Activated T-helper 17 cell treated with anti-CD3 and anti-CD28 coated beads, Interleukin-2, amount 50 U/mL, for 72 hours (primary cell): ENCODE data around the gene SLC39A11. TPM values are rescaled to one million over a fixed set of nuclear protein-coding genes. Genes with fewer than 3 reads are reported as not detected.
"Not testable (repeated sequence)": the region's sequence is repeated elsewhere in the genome, so short reads cannot be mapped to it uniquely, and the experiment has no call there.

Experiments
- ATAC-seq: fragments of 150-1000 bp; cut with Tn5 transposase; replicated peaks from 2 replicates; pipeline ENCODE4 v1.10.0; 2021; ENCODE audit warnings: mild to moderate bottlenecking, moderate library complexity
- H3K27ac Mint-ChIP-seq: one replicate; pipeline ENCODE4 v1.8.0; 2022; ENCODE audit warnings: mixed read lengths
- H3K27me3 Mint-ChIP-seq: one replicate; pipeline ENCODE4 v1.8.0; 2022; ENCODE audit warnings: mixed read lengths
- H3K36me3 Mint-ChIP-seq: one replicate; pipeline ENCODE4 v1.8.0; 2022; ENCODE audit warnings: low read depth, mild to moderate bottlenecking, mixed read lengths
- H3K4me1 Mint-ChIP-seq: one replicate; pipeline ENCODE4 v1.8.0; 2022; ENCODE audit warnings: mixed read lengths
- H3K4me3 Mint-ChIP-seq: one replicate; pipeline ENCODE4 v1.8.0; 2022; ENCODE audit warnings: mild to moderate bottlenecking, mixed read lengths
- H3K9me3 Mint-ChIP-seq: one replicate; pipeline ENCODE4 v1.8.0; 2022; ENCODE audit warnings: mixed read lengths
- total RNA-seq, 2 donors: library from RNA; stranded (reverse); gene quantifications; one replicate each; pipeline ENCODE4 v1.2.3, GENCODE V29; 2022

The SLC39A11 gene
- total RNA-seq, 2 donors from 2014 or later: 13.1 to 19.0 TPM

DNA sequence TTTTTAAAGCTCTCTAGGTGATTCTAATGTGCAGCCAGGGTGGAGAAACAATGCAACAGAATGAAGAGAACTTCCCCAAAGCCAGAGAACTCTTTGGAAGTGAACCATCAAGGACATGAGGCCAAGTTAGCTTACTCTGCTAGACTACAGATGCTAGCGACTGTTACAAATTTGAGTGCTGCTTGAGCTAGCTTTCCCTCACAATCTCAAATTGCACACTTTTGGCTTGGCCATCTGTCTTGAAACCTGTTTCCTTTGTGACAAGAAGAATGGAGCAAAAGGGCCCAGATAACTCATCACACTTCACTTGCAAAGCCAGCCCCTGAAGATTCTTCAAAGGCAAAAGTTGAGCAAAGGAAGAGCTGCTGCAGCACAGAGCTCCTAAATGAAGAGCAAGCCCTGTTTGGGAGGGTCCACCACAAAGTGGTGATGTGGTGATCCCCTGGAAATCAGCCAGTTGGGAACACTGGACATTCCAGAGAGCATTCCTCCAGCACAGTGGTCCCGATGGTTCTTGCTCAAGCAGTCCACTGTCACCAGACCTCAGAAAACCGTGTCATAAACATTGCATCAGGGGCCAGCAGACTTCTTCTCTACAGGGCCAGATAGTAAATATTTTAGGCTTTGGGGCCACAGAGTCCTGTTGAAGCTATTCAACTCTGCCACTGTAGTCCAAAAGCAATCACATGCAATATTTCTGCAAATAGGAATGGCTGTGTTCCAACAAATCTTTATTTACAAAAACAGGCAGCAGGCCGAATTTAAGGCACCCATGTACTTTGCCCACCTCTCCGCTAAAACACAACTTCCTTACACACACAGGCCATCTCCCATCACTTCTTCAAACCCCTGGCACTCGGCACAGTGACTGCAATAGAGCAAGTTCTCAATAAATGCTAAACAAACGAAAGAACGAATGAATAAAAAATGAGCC lies 21.2 kb downstream of the SLC39A11 start:
- H3K9me3 Mint-ChIP-seq: no peaks in the 10 kb centered on the region
- peaks cover 13% of the 10 kb centered on the region for H3K4me1 Mint-ChIP-seq
- no peak overlapping the region for H3K27ac Mint-ChIP-seq
- H3K4me3 Mint-ChIP-seq: no peak overlapping the region
- H3K27me3 Mint-ChIP-seq: no peaks in the 10 kb centered on the region
- no peaks in the 10 kb centered on the region for H3K36me3 Mint-ChIP-seq
- no peak for ATAC-seq

DNA sequence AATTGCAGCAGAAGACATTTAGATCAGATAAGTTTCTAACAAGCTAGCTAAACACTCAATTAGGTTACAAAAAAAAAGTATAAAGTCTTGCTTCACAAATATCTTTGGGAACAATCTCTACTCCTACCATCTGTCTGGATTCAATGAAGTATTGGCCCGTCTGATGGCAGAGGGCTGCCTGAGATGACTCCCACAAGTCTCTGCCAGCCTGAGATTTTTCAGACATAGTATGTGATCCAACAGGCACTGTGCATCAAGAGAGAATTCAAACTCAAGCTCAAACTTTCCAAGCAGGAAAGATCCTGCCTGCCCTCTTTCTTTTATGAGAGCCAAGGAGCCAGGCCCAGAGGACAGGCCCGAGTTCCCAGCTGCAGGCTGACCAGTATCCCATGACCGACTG lies 22.6 kb downstream of the SLC39A11 start:
- H3K36me3 Mint-ChIP-seq: no peaks in the 10 kb centered on the region
- no peaks in the 10 kb centered on the region for H3K9me3 Mint-ChIP-seq
- no peak overlapping the region for H3K4me3 Mint-ChIP-seq
- H3K4me1 Mint-ChIP-seq: peaks cover 13% of the 10 kb centered on the region
- no peaks in the 10 kb centered on the region for H3K27me3 Mint-ChIP-seq
- no peak for ATAC-seq
- H3K27ac Mint-ChIP-seq: no peak overlapping the region

DNA sequence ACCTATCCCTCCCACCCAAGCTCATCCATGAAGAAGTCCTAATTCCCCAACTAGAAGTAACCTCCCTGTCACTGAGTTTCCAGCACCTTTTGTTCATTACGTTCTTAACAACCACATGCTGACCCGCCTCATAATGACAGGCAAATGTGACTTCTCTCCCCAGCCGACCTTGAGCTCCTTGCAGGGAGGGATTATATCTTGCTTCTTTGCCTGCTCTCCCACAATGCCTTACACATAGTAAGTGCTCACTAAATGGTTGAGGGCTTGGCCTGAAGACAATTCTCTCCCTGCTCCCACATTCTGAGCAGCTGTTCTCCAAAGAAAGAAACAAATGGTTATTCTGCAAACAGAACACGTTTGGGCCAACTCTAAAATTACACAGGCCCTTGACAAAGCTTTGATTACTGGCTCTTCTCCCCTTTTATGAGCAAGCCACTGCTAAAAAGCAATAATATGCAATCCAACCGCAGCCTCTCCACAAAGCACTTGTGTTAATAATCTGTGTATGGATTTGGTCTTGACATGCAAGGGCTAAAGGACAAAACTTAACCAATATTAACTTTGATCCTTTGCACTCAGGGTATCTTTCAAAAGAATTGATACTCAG lies 23.2 kb downstream of the SLC39A11 start:
- Mint-ChIP-seq H3K9me3 (no peaks in the 10 kb centered on the region), H3K4me1 (peaks cover 13% of the 10 kb centered on the region), H3K36me3 (no peaks in the 10 kb centered on the region), H3K27ac (no peak overlapping the region), H3K4me3 (no peak overlapping the region), H3K27me3 (no peaks in the 10 kb centered on the region)
- no peak for ATAC-seq

DNA sequence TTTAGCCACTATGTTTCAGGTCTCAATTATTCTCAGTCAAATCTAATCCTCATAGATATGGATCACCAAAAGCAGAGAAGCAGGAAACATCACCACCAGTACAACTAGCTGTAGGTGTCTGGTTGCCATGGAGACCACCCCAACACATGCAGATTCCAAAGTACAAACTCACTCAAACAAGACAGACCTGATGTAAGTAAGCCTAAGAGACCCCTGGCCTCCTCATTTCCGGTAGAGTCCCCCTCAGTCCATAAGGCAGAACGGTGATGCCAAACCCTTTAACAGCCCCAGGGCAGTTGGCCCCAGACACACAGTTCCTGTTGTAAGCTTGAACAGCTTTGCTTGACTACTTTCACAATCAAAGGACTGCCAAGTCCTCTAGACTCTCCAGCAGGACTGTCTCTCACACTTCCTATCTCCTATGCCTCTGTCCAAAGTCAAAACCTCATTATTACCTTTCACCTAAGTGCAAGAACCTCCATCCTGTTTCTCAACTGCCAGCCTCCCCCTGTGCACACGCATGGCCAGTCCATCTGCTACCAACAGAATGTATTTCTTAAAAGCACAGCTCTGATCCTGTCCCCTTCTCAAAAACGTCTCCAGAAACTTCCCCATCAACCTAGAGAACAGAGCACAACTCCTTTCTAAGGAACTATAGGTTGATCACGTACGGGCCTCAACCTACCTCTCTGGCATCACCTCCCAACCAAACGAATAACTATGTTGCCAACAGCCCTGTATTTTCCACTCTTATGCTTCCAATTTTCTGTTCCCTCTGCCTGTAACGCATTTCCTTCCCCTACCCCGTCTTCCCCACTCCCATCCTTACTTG lies 23.9 kb downstream of the SLC39A11 start:
- H3K27ac Mint-ChIP-seq: no peak overlapping the region
- H3K27me3 Mint-ChIP-seq: no peaks in the 10 kb centered on the region
- H3K4me1 Mint-ChIP-seq: peaks cover 13% of the 10 kb centered on the region

DNA sequence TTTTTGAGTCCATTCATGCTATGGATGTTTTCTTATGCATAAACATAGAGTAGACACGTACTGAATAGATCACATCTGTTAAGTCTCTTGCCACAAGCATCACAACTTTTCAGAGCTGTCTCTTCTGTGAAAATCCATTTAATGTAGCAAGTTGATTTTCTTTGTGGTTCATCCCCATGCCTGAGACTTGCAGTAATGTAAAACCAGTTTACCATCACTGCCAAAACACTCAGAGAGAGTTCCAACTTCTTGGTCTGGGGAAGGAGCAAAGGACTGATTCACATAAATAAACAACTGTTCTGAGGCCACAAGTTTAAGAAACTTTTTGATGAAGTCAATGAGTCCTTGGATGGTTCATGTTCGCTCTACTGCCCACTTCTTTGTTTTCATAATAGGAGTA lies 24.8 kb downstream of the SLC39A11 start:
- peaks cover 13% of the 10 kb centered on the region for H3K4me1 Mint-ChIP-seq
- ATAC-seq, H3K27ac Mint-ChIP-seq, H3K4me3 Mint-ChIP-seq, H3K9me3 Mint-ChIP-seq, H3K27me3 Mint-ChIP-seq, H3K36me3 Mint-ChIP-seq: not testable (repeated sequence)

More for the DNA sequence above, 23.9 kb downstream of the SLC39A11 start:
- ATAC-seq: no peak
- H3K36me3 Mint-ChIP-seq: no peaks in the 10 kb centered on the region
- H3K4me3 Mint-ChIP-seq: no peak overlapping the region
- no peaks in the 10 kb centered on the region for H3K9me3 Mint-ChIP-seq

DNA sequence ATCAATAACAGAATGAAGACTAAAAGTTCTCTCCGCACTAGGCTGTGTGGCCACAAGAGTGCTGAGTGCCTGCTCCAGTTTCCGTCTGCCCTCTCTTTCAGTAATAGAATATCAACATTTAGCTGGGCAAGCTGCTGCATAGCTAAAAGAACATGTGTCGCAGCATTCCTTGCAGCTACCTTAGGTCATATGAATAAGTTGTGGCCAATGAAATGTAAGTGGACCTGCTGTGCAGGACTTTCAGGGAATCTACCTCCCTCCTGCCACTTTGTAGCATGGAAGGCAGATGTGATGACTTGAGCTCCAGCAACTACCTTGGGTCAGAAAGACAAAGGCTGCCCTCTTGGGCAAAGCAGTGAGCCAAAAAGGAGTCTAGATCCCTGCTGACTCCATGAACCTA lies 25.4 kb downstream of the SLC39A11 start:
- no peak for ATAC-seq
- Mint-ChIP-seq H3K4me3 (no peak overlapping the region), H3K9me3 (no peaks in the 10 kb centered on the region), H3K27me3 (no peaks in the 10 kb centered on the region), H3K36me3 (no peaks in the 10 kb centered on the region), H3K27ac (no peak overlapping the region), H3K4me1 (peaks cover 13% of the 10 kb centered on the region)

DNA sequence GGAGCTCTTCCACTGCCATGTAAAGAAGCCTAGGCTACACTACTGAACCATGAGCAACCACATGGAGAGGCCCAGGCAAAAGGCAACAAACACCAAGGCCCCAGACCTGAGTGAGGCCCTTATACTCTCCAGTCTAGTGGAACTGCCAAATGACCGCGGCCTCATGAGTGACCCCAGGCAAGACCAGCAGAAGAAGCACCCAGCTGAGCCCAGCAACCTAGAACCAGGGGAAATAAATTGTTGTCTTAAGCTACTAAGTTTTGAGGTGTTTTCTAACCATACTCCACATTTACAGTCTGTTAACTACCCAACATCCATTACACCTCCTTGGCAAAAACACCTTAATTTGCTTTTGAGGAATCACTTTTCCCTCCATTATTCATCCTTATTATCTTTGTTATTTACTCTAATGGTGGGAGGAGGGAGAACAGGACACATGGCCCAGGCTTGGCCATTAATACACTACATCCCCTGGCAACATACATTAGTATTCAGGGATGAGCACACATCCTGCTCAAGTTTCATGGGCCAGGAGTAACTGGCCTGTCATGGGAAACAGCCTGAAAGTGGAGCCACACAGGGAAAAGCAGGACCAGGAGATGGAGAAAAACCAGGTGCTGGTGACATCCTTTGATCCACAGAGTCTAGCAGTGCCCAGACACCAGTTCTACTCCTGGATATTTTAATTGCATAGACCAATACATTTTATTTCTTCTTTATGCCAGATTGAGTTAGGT lies 26.2 kb downstream of the SLC39A11 start:
- Mint-ChIP-seq H3K27ac (no peak overlapping the region), H3K4me1 (peaks cover 13% of the 10 kb centered on the region), H3K27me3 (no peaks in the 10 kb centered on the region), H3K36me3 (no peaks in the 10 kb centered on the region), H3K9me3 (no peaks in the 10 kb centered on the region), H3K4me3 (no peak overlapping the region)
- no peak for ATAC-seq

DNA sequence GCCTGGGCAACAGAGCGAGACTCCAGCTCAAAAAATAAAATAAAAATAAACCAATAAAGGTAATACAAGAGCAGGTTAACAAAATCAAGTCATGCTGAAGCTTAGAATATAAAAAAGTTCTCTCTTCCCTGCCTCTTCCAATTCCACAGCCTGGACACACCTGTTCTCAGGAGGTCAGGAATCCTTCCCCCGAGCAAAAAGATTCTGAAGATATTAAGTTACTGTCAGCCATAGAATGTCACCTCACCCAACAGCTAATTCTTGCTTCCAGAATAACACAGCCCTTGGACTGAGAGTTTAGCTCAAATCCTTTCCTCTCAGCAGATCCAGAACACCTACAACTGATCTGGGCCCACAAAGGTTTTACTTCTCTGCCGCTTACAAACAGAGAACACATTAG lies 27.1 kb downstream of the SLC39A11 start:
- Mint-ChIP-seq H3K36me3 (no peaks in the 10 kb centered on the region), H3K4me1 (peaks cover 13% of the 10 kb centered on the region), H3K27me3 (no peaks in the 10 kb centered on the region), H3K27ac (no peak overlapping the region), H3K9me3 (no peaks in the 10 kb centered on the region), H3K4me3 (no peak overlapping the region)
- no peak for ATAC-seq

DNA sequence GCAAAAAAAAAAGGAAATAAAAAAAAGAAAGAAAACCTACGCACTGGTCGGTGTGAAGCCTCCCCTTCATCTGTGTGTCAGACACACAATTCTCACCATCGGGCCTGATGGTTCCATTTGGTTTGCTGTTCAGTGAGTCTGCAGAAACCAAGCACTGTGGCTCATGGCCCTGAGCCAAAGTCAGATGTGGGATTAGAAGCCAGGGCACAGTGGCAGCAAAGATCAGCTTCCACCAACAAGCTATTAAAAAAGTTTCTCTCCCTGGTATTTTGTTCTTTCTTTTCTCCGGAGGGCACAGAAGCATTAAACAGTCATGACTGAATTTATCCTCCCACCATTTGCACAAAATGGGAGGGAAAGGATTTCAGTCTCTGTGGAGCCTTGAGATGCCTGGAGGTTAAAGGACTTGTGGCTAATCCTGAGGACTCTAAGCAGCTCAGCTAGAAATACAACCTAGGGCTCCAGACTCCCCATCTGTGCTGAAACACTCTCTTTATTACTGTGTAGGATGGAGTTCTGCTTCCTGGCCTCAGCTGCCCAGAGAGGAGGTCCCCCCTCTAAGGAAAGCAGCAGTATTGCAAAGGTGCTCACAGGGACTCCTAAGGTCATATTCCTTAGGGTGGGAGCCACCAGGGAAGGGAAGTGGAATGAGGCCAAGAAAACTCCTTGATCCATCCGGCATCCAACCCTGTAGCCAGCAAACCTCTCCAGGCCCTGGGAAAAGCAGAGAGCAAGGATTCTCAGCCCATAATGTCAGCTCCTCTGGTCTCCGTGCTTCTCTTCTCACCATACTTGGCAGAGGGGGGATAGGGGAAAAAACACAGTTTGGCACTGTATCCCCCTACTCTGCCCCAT lies 28.2 kb downstream of the SLC39A11 start:
- no peak overlapping the region for H3K27ac Mint-ChIP-seq
- no peaks in the 10 kb centered on the region for H3K27me3 Mint-ChIP-seq
- peaks cover 10% of the 10 kb centered on the region for H3K4me1 Mint-ChIP-seq
- H3K9me3 Mint-ChIP-seq: no peaks in the 10 kb centered on the region
- H3K4me3 Mint-ChIP-seq: no peak overlapping the region
- no peak for ATAC-seq
- no peaks in the 10 kb centered on the region for H3K36me3 Mint-ChIP-seq

DNA sequence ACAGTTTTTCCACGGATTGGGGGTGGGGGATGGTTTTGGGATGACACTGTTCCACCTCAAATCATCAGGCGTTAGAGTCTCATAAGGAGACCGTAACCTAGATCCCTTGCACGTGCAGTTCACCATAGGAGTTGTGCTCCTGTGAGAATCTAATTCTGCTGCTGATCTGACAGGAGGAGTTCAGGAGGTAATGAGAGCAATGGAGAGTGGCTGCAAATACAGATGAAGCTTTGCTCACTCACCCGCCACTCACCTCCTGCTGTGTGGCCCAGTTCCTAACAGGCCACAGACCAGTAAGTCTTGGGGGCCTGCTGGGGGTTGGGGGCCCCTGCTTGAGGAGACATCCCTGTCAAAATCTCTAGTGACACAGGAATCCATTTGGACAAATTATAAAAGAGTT lies 29.8 kb downstream of the SLC39A11 start:
- H3K9me3 Mint-ChIP-seq: no peaks in the 10 kb centered on the region
- no peak overlapping the region for H3K27ac Mint-ChIP-seq

DNA sequence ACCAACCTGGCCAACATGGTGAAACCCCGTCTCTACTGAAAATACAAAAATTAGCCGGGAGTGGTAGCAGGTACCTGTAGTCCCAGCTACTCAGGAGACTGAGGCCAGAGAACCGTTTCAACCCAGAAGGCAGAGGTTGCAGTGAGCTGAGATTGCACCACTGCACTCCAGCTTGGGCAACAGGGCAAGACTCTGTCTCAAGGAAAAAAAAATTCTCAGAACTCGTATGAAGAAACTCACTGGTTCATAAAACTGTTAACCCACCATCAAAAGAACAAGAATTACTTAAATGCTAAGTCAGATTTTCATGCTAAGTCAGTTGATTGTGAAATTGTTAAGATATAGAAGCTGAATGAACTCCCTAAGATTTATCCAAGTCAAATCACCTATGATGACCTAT lies 31.3 kb downstream of the SLC39A11 start:
- no peaks in the 10 kb centered on the region for H3K9me3 Mint-ChIP-seq
- H3K36me3 Mint-ChIP-seq: no peaks in the 10 kb centered on the region
- no peak overlapping the region for H3K27ac Mint-ChIP-seq
- no peak for ATAC-seq
- H3K4me1 Mint-ChIP-seq: no peaks in the 10 kb centered on the region
- H3K4me3 Mint-ChIP-seq: no peak overlapping the region
- H3K27me3 Mint-ChIP-seq: no peaks in the 10 kb centered on the region

More for the DNA sequence above, 29.8 kb downstream of the SLC39A11 start:
- no peak overlapping the region for H3K4me3 Mint-ChIP-seq
- no peak for ATAC-seq
- H3K27me3 Mint-ChIP-seq: no peaks in the 10 kb centered on the region
- H3K36me3 Mint-ChIP-seq: no peaks in the 10 kb centered on the region
- no peaks in the 10 kb centered on the region for H3K4me1 Mint-ChIP-seq

DNA sequence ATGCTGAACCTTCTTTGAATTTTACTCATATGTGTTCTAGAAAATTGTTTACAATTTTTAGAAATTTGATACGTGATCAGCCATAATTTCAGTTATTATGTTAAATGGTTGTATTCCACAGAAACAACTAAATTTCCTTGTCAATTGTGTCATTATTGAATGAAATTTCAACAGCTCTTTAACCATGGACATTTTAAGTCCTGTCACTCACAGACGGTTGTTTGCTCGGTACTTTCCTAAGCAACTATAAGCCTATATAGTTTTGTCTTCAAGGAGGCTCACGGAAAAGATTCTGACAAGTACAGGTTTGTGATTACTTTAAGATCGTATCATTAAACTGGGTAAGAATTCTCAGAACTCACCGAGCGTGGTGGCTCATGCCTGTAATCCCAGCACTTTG lies 31.8 kb downstream of the SLC39A11 start:
- Mint-ChIP-seq H3K9me3 (no peaks in the 10 kb centered on the region), H3K4me3 (no peak overlapping the region), H3K27me3 (no peaks in the 10 kb centered on the region), H3K4me1 (no peaks in the 10 kb centered on the region), H3K36me3 (no peaks in the 10 kb centered on the region), H3K27ac (no peak overlapping the region)
- ATAC-seq: no peak

DNA sequence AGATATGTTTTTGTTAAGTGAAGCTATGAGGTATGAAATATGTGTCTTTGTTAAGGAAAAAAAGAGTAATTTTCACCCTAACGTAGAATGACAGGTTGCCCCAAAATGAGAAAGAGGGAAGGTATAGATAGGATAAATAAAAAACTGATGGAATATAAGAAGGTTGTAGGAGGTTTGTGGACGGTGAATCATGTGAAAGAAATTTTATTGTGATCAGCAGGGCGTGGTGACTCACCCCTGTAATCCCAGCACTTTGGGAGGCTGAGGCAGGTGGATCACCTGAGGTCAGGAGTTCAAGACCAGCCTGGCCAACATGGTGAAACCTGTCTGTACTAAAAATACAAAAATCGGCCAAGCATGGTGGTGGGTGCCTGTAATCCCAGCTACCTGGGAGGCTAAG lies 32.8 kb downstream of the SLC39A11 start:
- H3K4me3 Mint-ChIP-seq, H3K4me1 Mint-ChIP-seq, H3K36me3 Mint-ChIP-seq, H3K27me3 Mint-ChIP-seq, ATAC-seq, H3K27ac Mint-ChIP-seq, H3K9me3 Mint-ChIP-seq: not testable (repeated sequence)
